ENCODE measurements around the gene NOL11.
"Not testable (repeated sequence)": the region's sequence is repeated elsewhere in the genome, so short reads cannot be mapped to it uniquely, and the experiment has no call there.

Gene NOL11

DNA sequence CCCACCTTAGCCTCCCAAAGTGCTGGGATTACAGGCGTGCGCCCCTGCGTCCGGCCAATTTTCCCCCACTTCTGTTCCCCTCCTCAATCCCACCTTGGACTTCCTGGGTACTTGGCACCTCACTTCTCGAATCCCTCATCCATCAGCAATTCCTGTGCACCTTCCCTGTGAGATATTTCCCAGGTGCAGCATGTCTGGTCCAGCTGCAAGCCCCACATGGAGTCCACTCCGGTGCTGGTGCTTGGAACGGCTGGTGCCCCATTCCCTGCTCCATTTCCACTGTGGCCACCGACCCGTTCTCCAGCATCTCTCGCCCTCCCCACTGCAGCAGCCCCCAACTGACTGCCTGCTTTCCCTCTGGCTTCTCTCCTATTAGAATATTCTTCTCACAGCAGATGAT, 35.3 kb downstream of the NOL11 start:
- no peak for DNase-seq

GRCh38 chr17:67754001-67754400, 36.3 kb downstream of the NOL11 start:
- DNase-seq: no peak

DNA sequence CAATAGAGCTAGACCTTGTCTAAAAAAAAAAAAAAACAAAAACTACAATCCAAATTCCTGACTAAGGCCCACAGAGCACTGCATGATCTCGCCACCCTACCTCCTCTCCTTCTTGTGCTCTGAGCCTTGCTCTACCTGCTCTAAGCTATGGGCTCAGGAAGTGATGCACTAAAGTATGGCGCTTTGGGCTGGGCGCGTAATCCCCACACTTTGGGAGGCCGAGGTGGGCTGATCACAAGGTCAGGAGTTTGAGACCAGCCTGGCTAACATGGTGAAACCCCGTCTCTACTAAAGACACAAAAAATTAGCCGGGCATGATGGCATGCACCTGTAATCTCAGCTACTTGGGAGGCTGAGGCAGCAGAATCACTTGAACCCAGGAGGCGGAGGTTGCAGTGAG, 37.0 kb downstream of the NOL11 start:
- DNase-seq: not testable (repeated sequence)

DNA sequence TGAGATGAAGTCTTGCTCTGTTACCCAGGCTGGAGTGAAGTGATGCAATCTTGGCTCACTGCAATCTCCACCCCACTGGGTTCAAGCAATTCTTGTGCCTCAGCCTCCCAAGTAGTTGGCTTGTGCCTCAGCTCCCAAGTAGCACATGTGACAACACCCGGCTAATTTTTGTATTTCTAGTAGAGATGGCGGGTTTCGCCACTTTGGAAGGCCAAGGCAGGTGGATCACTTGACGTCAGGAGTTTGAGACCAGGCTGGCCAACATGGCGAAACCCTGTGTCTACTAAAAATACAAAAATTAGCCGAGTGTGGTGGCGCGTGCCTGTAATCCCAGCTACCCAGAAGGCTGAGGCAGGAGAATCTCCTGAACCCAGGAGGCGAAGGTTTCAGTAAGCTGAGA, 39.0 kb downstream of the NOL11 start:
- not testable (repeated sequence) for DNase-seq

DNA sequence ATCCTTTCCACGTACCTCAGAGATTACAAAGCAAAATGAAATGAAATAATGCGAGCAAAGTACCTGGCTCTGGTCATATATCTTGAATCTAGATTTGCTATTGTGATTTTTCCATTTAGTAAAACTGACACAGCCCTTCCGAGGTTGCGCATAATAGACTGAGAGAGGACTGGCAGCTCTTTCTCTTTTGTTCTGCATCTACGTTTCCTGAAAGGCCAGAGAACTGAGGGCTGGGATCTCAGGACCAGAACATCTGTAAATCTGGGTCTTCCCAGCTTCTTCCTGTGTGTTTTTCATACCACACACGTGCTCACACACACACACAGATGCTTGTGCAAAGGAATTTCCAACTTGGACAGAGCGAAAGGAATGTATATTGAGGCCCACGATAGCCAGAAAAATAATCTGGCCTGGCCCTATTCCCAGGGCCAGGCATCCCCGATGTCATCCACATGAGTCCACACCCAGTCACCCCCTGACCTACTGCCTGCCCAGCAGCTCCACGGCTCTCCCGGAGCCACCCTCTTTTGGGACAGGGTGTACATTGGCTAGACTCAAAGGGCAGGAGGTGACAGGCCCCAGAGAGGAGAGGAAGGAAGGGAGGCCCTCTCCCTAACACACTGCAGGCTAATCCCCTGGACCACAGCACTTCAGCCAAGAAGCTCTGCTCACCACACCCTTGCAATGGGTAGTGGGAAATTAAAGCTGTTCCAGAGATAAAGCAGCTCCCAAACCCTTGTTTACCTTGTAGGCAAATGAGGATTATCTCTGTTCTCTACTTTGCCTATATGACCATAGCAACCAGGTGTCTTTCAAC, 41.8 kb downstream of the NOL11 start:
- no peak for DNase-seq

GRCh38 chr17:67765623-67766022, 47.9 kb downstream of the NOL11 start:
- DNase-seq: no peak

DNA sequence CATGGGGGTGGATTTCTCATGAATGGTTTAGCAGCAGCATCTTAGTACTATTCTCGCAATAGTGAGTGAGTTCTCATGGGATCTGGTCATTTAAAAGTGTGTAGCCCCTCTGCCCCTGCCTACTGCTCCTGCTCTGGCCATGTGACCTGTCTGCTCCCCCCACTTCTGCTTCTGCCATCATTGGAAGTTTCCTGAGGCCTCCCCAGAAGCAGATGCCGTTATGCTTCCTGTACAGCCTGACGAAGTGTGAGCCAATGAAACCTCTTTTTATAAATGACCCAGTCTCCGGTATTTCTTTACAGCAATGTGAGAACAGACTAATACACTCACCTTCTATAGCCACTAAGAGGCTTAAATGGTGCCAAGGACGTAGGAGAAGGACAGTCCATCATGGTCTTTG, 51.5 kb downstream of the NOL11 start:
- no peak for DNase-seq

DNA sequence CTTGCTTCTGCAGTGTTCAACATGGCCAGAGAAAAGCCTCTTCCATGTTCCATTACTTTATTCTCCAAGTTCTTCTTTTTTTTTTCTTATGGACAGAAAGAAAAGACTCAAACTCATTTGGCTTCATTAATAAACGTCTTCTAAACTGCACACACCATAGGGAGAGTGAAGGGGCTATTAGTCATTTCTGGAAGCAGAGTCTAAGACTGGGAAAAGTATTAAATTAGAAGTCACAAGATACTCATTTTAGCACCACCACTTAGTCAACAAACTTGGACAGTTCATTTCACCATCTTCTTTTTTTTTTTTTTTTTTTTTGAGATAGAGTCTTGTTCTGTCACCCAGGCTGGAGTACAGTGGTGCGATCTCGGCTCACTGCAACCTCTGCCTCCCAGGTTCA, 52.8 kb downstream of the NOL11 start:
- DNase-seq: no peak

DNA sequence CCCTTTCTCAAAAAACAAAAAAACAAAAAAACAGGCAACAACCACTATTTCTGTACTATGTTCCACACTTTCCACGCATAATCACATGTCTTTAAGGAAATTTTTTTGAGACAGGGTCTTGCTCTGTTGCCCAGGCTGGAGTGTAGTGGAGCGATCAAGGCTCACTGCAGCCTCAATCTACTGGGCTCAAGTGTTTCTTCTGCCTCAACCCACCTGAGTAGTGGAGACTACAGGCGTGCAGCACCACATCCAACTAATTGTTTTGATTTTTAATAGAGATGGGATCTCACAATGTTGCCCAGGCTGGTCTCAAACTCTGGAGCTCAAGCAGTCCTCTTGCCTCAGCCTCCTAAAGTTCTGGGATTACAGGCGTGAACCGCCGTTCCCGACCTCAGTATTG, 54.9 kb downstream of the NOL11 start:
- DNase-seq: no peak

GRCh38 chr17:67773246-67773645, 55.5 kb downstream of the NOL11 start:
- DNase-seq: no peak

- peak; percentile 15 for DNase-seq
Observed at GRCh38 chr17:67779098-67779672, 61.4 kb downstream of the NOL11 start.

DNA sequence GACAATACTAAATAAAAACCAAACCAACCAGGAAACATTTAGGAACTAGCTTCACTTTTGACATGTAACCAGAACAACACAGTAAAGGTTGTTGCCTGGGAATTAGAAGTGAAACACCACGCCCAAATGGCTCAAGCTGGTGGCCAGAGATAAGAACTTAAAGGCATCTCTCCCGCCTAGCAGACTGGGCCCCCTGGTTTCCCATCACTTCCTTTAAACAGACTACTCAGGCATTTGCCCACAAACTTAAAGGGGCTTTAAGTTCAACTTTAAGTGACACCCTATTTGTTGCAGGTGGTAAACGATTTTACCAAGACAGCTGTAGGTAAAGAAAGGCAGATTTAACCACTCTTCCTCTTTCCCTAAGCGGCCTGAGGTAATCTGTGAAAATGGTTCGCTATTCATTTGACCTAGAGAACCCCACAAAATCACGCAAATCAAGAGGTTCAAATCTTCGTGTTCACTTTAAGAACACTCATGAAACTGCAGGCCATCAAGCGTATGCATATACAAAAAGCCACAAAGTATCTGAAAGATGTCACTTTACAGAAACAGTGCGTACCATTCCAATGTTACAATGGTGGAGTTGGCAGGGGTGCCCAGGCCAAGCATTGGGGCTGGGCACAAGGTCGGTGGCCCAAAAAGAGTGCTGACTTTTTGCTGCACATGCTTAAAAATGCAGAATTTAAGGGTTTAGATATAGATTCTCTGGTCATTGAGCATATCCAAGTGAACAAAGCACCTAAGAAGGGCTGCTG, 66.8 kb downstream of the NOL11 start:
- no peak for DNase-seq

DNA sequence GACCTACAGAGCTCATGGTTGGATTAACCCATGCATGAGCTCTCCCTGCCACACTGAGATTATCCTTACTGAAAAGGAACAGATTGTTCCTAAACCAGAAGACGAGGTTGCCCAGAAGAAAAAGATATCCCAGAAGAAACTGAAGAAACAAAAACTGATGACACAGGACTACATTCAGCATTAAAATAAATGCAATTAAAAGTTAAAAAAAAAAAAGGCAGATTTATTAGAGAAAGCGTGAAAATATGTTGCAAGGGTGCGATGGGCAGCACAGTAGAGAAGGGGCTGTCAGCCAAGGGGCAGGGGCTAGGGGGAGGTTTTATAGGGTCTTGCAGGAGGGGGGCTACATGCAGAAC, 67.4 kb downstream of the NOL11 start:
- DNase-seq: no peak

GRCh38 chr17:67785504-67785903, 67.8 kb downstream of the NOL11 start:
- no peak for DNase-seq

Measured in right kidney (tissue), 1 donor.